CD4-positive, alpha-beta T cell treated with Interleukin-15 for 4 hours (primary cell): Measurements from ENCODE around the gene CPTP.
"Not testable (repeated sequence)": the region's sequence is repeated elsewhere in the genome, so short reads cannot be mapped to it uniquely, and the experiment has no call there.

Experiments used
- DNase-seq: peaks from one replicate; pipeline ENCODE4 v3.0.0-alpha.2; 2020; ENCODE audit warnings: low spot score

The CPTP gene

DNA sequence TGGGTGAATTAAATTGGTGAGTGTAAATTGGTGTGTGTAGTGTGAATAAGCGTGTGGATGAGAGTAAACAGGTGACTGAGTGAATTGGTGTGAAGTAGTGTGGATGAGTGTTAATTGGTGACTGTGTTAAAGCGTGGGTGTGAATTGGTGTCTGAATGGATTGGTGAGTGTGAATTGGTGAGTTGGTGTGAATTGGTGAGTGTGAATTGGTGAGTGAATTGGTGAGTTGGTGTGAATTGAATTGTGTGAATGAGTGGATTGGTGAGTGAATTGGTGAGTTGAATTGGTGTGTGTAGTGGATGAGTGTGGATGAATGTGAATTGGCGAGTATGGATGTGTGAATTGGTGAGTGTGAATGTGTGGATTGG is 42.1 kb downstream of the CPTP start:
- DNase-seq = no peak

DNA sequence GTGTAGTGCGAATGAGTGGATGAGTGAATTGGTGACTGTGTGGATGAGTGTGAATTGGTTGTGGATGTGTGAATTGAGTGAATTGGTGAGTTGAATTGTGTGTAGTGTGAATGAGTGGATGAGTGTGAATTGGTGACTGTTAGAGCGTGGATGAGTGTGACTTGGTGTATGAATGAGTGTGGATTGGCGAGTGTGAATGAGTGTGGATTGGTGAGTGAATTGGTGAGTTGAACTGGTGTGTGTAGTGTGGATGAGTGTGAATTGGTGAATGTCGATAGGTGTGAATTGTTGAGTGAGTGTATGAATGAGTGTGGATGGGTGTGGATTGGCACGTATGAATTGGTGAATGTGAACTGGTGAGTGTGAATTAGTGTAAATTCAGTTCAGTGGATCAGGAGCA is 42.7 kb downstream of the CPTP start:
- DNase-seq = no peak

DNA sequence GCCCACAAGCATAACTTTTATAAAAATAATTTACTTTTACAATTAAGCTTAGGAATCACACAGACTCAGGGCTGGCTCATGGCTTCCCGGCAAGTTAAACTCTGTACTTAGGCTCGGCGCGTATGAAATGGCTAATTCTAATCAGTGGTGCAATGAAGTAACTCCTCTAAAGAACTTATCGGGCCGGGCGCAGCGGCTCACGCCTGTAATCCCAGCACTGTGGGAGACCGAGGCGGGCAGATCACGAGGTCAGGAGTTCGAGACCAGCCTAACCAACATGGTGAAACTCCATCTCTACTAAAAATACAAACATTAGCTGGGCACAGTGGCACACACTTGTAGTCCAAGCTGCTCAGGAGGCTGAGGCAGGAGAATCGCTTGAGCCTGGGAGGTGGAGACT is 45.5 kb downstream of the CPTP start:
- not testable (repeated sequence) for DNase-seq

DNA sequence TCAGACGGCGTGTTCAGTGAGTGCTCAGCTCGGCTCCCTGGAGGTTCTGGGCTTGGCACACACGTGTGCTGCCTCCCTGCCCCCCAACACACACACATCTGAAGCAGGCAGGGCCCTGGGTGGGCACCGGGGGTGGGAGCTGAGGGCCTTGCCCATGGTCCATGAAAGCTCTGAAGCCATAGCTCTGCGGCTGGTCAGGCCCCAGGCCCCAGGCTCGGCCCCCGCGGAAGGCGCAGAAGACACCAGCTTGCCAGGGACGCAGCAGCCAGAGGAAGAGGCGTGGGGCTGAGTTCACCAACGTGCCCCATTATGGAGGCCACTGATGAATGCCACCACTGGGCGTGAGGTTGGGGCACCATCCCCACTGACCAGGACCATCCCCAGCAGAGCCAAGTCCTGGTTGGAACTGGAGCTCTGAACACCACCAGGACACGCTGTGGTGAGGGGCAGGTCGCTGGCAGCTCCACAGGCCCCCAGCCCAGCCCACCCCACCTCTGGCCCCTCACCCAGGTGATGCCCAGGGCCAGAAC is 46.2 kb downstream of the CPTP start:
- no peak for DNase-seq

DNA sequence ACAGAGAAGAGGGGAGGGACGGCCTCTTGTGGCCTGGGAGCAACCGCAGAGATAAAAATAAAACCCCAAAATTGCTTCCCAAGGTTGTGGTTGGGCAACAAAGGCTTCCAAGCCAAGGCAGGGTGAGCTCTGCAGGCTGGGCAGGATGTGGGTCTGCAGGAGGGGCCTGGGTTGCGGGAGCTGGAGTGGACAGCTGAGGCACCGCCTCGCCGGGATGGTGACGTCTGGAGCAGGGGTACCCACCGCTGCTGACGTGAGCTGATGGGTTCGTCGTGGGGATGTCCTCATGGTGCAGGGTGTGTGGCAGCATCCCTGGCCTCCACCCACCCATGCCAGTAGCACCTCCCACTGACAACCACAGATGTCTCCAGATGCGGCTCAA is 46.8 kb downstream of the CPTP start:
- peak; percentile 39 for DNase-seq

DNA sequence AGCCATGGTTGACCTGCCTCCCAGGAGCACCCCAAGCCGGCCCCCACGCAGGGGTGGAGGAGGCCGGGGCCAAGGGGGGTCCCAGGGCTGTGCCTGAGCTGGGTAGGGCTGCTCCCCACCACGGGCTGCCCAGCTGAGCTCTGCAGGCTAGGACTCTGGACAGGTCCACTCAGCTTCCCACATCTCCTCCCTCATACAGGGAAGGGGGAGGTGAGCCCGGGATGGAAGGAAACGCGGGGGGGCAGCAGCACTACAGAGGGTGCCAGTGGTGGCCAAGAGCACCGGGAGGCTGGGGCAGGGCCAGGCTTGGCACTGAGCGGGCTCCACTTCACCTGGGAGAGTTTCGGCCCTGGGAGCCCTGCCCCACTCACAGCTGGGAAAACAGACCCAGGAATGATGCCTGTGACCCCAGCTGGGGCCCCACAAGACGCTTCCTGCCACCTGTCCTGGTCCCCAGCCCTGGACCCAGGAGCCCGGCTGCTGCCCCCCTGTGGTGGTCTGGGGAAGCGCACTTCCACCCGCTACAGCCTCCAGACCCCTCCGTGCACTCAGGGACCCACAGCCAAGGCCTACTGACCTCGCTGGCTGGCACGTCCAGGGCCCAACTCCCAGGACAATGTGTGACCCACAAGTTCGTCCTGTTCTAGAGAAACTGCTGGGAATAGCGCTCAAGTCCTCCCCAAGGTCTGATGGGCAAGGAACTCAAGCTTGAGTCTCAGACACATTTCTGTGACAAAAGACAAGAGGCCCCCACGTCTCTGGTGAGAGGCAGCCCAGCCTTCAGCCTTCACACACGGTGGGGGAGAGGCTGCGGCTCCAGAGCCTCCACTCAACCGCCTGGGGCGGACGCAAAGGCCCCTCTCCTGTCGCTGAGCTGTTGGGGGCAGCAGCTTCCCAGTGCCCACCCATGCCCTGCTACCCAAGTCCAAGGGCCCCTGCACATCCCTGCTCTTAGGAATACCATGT is 47.4 kb downstream of the CPTP start:
- DNase-seq = peak; percentile 75

DNA sequence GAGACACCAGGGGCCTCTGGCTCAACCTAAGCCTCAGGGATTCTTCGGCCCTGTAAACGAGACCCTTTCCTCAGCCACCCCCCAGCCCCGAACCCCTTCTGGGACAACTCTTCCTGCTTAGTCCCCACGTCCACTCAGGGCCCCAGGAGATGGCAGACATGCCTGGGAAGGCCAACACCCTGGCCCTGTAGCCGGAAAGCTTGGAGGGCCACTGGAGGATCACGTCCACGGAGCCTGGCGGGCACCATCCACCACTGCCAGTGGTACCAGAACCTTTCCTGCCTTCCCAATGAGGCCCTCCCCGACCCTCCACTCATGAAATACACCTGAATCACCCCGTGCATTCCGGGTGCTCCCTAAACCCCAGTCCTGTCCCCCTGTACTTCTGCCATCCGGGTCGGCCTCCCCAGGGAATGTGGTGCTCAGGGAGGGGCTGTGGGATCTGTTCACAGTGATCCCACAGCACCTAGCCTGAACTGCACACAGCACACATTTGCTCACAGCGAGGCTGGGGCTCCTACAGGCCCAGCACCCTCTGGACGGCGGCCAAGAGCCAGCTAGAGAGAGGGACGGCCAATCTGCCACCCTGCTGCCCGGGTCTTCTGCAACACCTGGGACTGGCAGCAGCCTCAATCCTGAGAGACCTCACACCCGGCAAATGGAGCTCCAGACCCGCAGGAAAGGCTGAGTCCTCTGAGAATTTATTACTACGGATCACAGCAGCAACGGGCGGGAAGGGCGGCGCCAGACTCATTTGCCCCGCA is 48.6 kb downstream of the CPTP start:
- no peak for DNase-seq

DNA sequence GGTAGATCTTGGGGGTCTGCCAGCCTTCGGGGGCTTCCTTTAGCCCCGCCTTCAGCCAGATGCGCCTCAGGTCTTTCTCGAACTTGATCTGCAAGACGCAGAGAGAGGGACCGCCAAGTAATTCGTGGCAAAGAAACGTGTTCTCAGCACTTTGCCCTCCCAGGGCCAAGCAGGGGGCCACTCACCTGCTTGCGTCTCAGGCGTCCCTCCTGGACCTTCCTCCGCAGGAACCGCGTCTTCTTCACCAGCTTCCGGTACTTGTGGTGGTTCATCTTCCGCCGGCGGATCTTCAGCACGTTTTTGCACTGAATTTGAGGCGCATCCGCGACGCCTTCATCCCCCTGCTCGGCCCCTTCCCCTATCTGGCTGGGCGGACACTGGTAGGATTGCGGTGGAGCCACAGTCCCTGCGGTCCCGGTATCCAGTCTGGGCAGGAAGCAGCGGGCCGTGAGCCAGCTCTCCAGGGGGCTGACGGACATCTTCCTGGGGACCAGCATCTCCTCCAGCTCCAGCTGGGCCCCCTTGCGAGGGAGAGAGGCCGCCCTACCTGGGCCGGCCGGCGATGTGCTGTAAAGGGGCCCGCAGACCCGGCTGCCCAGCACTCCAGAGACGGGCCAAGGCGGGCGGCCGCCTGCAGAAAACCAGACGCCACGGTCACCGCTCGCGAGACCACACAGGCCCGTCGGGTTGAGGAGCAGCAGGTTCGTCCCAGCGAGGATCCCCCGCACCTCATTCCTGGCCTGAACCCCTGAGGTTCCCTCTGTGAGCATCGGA is 49.4 kb downstream of the CPTP start:
- no peak for DNase-seq

DNA sequence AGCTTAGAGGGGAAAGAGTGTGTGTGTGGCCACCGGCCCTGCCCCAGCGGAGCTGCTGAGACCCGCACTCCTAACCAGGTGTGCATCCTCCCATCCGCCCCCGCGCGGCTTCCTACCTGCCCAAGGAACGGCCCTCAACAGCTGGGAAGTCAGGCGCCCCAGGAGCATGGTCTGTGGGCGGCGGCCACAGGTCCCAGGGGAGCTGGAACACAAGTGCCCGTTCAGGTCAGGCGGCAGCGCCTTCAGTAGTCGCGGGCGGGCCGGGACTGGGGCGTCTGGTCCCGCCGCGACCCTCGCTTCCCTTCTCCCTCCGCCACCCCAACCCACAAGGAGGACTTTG is 50.0 kb downstream of the CPTP start:
- DNase-seq = no peak

DNA sequence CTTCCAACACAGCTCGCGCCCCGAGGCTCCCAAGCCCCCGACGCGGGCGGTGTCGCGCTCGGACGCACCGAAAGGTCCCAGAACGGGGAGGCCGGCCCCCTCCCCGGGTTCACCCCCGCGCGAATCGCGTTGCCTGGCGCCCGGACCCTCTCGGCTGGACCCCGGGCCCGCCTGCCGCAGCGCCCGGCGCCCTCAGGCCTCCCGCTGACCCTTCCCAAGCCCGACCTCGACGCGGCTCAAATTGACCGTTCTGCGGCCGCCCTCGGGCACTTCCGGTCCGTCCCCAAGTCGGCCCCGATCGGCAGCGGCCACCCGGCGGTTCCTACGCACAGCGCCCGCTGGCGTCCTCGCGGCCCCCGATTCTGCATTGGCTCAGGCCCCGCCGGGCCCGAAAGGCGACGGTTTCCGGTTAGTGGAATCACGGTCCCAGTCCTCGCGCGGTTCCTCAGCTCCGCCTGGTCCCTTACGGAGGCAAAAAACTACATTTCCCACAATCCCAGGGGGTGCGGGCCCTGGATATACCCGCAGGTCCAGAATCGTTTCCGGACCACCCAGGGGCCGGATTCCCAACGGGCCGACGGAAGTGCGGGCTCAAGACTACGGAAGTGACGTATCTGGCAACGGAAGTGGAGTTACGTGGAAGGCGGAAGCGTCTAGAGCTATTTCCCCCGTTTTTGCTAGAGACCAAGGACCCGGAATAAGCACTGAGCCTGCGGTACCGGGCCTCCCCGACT is 50.5 kb downstream of the CPTP start, which contains the start of gene AURKAIP1:
TSS of gene AURKAIP1 (minus strand) at position 279 of the 734 bp plus-strand sequence. CDS start 451 bp downstream, outside the sequence.
- peak; percentile 99 for DNase-seq

DNA sequence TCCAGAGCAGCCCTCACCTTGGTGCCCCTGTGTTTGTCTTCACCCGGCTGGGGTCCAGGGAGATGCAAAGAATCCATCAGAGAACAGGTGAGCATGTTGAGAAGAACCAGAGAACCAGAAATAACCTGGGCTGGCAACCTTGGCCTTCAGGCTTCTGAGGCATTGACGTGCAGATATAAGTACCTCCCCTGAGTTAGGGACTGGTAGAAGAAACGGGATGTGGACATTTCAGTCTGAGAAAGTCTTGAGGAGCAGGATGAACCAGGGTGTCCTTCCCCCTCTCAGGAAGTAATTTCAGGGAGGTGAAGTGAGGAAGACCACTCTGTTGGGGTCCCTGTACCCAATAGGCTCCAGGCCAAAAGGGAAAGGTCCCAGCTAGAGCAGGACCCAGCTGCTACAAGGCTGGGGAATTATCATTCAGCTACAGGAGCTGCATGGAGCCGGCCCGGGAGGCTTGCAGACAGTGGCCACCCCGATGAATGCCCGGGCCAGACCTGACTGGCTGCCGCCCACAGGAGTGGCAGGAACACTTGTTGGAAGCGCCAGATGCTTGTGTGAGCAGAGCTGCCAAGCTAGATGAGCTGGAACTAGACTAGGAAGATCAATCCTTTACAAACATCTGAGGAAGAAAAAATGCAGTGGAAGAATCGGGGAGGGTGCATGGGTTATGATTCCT is 52.1 kb downstream of the CPTP start:
- DNase-seq = no peak

DNA sequence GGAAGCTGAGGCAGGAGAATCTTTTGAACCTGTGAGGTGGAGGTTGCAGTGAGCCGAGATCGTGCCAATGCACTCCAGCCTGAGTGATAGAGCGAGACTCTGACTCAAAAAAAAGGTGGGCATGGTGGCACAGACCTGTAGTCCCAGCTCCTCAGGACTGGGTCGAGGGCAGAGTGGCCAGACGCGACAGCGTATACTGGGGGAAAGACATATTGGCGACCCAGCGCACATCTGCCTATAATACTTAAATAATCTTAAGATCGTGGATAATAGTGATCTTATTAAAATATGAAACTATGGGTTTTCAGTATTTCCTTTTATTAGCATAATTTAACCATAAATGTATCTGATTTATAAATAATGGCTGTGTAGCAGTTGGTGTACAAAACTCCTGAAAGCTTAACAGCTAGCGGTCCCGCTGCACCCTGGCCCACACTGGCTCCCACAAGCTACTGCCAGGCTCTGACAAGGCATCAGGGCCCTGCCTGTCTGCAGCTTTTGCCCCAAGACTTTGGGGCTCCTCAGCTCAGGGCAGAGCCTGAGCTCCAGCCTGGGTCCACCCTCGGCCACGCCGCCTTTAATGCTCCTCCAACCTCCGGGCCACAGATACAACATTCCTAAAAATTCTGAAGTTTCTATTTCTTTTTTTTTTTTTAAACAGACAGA is 53.1 kb downstream of the CPTP start:
- no peak for DNase-seq
